Body of pancreas (tissue), 4 donors: Measurements from ENCODE around the gene LRRC2. TPM values are rescaled to one million over a fixed set of nuclear protein-coding genes. Genes with fewer than 3 reads are reported as not detected.

Source experiments
- ATAC-seq: fragments of 150-250 bp; one replicate; pipeline ENCODE4 v1.9.1; 2016
- DNase-seq, 4 donors: peaks; one replicate each; pipeline ENCODE4 v3.0.0-alpha.2; 2019
- H3K27ac ChIP-seq, 4 donors: fragments of 200-600 bp; sonication (generic); 1 replicate in 3 of 4; 2 replicates in 1 of 4; pipeline versions ENCODE4 v1.5.1 to v1.6.1; 2016 to 2019; ENCODE audit warnings: mild to moderate bottlenecking in 1 of 4, mixed read lengths in 1 of 4, moderate library complexity in 1 of 4
- H3K27me3 ChIP-seq, 2 donors: fragments of 200-600 bp; sonication (generic); one replicate each; pipeline ENCODE4 v1.6.0; 2016; ENCODE audit warnings: mild to moderate bottlenecking in 1 of 2
- H3K36me3 ChIP-seq, 2 donors: fragments of 200-600 bp; sonication (generic); replicated peaks in 1 of 2; 2 replicates each; pipeline ENCODE4 v1.5.1; 2016; ENCODE audit warnings: low read depth in 2 of 2; ENCODE audit not compliant: insufficient read depth in 1 of 2
- H3K4me1 ChIP-seq: fragments of 200-600 bp; sonication (generic); one replicate; pipeline ENCODE4 v1.6.0; 2016
- H3K4me3 ChIP-seq, 2 donors: fragments of 200-600 bp; sonication (generic); 1 replicate in 1 of 2; 2 replicates in 1 of 2; pipeline ENCODE4 v1.5.1; 2016 to 2019
- H3K9me3 ChIP-seq, 3 donors: fragments of 200-600 bp; sonication (generic); 1 replicate in 2 of 3; 2 replicates in 1 of 3; pipeline ENCODE4 v1.5.1; 2016
- CTCF ChIP-seq, 7 experiments: fragments of 450-650 bp in 4 of 7; fragments of 200-600 bp in 3 of 7; sonication (generic) in 3 of 7; IDR thresholded peaks; one replicate each; pipeline ENCODE4 v1.5.1; 2016 to 2019; ENCODE audit warnings: antibody characterized with exemption in 7 of 7
- POLR2A ChIP-seq, 3 donors: fragments of 450-650 bp; IDR thresholded peaks; one replicate each; pipeline ENCODE4 v1.6.1; 2016; ENCODE audit warnings: antibody characterized with exemption in 3 of 3, mild to moderate bottlenecking in 2 of 3
- WGBS, 2 donors: methylation state at CpG; one replicate each; pipeline ENCODE4 v1.1.5; 2017; 5-methylcytosine and 5-hydroxymethylcytosine counted together
- intact Hi-C: fragments of 100-400 bp; cut with DNase I; formaldehyde crosslinking; loops from one replicate; pipeline ENCODE4 v1.15.1; 2023
- total RNA-seq, 2 donors: library from RNA; depleted of rRNA; stranded (reverse); fragments of >200 nt; gene quantifications; one replicate each; pipeline ENCODE4 v1.1.0, GENCODE V29; 2016

The LRRC2 gene
- total RNA-seq, 2 donors from 2014 or later: 1.8 to 2.3 TPM

- TF ChIP-seq CTCF (IDR thresholded peaks at IDR 0.05): no peak
- no peak for TF ChIP-seq POLR2A (IDR thresholded peaks at IDR 0.05)
- Histone ChIP-seq H3K4me1 (peaks cover 21% of the 10 kb centered on the region), H3K36me3 (no peaks in the 10 kb centered on the region), H3K9me3 (no peaks in the 10 kb centered on the region), H3K27me3 (no peaks in the 10 kb centered on the region), H3K4me3 (no peak overlapping the region), H3K27ac (no peak overlapping the region)
- 89 to 92% methylated on average over 5 of the region's 5 CpGs for WGBS, 2 donors
- intact Hi-C loops: no loop called here
- ATAC-seq: no peak
- DNase-seq: no peak
Measured at GRCh38 chr3:46564190-46565021, 1.7 kb downstream of the LRRC2 start.

GRCh38 chr3:46561951-46562350 is 4.2 kb downstream of the LRRC2 start:
- Histone ChIP-seq H3K36me3 (no peaks in the 10 kb centered on the region), H3K9me3 (no peaks in the 10 kb centered on the region), H3K4me1 (peaks cover 32% of the 10 kb centered on the region), H3K27me3 (no peaks in the 10 kb centered on the region), H3K27ac (no peak overlapping the region), H3K4me3 (no peak overlapping the region)
- no peak for DNase-seq
- TF ChIP-seq POLR2A (IDR thresholded peaks at IDR 0.05): no peak
- no peak for TF ChIP-seq CTCF (IDR thresholded peaks at IDR 0.05)
- no peak for ATAC-seq
- WGBS, 2 donors: 78 to 95% methylated on average over 1 of the region's 1 CpG
- intact Hi-C loops: no loop called here

GRCh38 chr3:46561511-46561910 is 4.6 kb downstream of the LRRC2 start:
- H3K9me3 ChIP-seq: no peaks in the 10 kb centered on the region
- ATAC-seq (no peak), DNase-seq (no peak)
- intact Hi-C loops: no loop called here
- H3K4me1 ChIP-seq: peaks cover 27% of the 10 kb centered on the region
- no peak overlapping the region for H3K4me3 ChIP-seq
- TF ChIP-seq CTCF (IDR thresholded peaks at IDR 0.05) (no peak), POLR2A (IDR thresholded peaks at IDR 0.05) (no peak)
- 92 to 96% methylated on average over 2 of the region's 2 CpGs for WGBS, 2 donors
- H3K36me3 ChIP-seq: no peaks in the 10 kb centered on the region
- H3K27me3 ChIP-seq: no peaks in the 10 kb centered on the region
- H3K27ac ChIP-seq: no peak overlapping the region

- DNase-seq (no peak), ATAC-seq (no peak)
- H3K4me1 ChIP-seq: peaks cover 11% of the 10 kb centered on the region
- H3K36me3 ChIP-seq: no peaks in the 10 kb centered on the region
- H3K9me3 ChIP-seq: no peaks in the 10 kb centered on the region
- H3K4me3 ChIP-seq: no peak overlapping the region
- WGBS, 2 donors: 50 to 51% methylated on average over 4 of the region's 4 CpGs
- intact Hi-C loops: loop anchor here (10.0 kb wide), 1 partner anchor 64 kb away; the partner anchor contains the start of gene RTP3
- peak overlapping the region in 2 of 4 donors; percentile 68 to 71 for H3K27ac ChIP-seq
- no peaks in the 10 kb centered on the region for H3K27me3 ChIP-seq
- no peak for TF ChIP-seq CTCF (IDR thresholded peaks at IDR 0.05)
- TF ChIP-seq POLR2A (IDR thresholded peaks at IDR 0.05): no peak
Measured at GRCh38 chr3:46559091-46559704, 6.9 kb downstream of the LRRC2 start.
